NAMALWA (cell line): Measurements from ENCODE around the gene EFCC1.
A peak's percentile ranks its signal among the peaks of the same experiment; 100 is the strongest.

Experiments used
- DNase-seq: peaks from one replicate; pipeline ENCODE4 v3.0.0-alpha.2; 2015; ENCODE audit warnings: low spot score

EFCC1 gene

GRCh38 chr3:128994581-128995546 is 6.2 kb upstream of the EFCC1 start:
- DNase-seq = no peak

- DNase-seq = no peak
Observed at GRCh38 chr3:128995737-128996136, 5.4 kb upstream of the EFCC1 start.

GRCh38 chr3:128996200-128996599 is 4.9 kb upstream of the EFCC1 start:
- DNase-seq = no peak

DNA sequence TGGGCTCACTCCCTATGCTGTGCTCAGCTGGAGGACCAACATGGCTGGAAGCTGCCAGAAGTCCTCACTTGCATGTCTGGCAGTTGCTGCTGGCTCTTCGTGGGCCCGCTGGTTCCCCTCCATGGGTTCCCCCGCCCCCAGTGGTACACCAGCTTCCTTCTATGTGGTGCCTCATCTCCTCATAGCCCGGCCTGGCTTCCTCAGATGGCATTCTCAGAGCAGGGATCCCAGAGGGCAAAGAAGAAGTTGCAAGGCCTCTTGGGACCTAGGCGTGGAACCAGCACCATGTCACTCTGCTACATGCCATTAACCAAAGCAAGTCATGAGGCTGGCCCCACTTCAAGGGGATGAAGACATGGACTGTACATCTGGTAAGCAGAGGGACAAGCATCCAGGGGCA is 4.4 kb upstream of the EFCC1 start:
- DNase-seq = no peak

DNA sequence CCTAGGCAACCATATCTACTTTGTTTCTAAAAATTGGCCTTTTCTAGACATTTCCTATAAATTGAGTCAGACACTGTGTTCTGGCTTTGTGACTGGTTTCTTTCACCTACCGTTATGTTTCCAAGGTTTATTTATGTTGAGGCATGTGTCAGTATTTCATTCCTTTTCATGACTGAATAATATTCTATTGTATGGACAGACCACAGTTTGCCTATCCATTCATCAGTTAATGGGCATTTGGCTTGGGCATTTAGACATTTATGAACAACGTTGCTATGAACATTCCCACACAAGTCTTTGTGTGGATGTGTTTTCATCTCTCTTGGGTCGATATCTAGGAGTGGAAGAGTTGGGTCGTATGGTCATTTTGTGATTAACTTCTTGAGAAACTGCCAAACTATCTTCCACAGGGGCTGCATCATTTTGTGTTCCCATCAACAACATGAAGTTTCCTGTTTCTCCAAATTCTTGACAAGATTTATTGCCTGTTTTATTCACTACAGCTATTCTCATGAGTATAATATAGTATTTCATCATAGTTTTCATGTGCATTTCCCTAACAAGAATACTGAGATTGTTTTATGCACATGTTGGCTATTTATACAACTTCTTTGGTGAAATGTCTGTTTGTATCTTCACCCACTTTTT is 3.5 kb upstream of the EFCC1 start:
- no peak for DNase-seq

- no peak for DNase-seq
Observed at GRCh38 chr3:128998561-128998960, 2.5 kb upstream of the EFCC1 start.

GRCh38 chr3:128999102-128999501 is 2.0 kb upstream of the EFCC1 start:
- no peak for DNase-seq

- no peak for DNase-seq
Observed at GRCh38 chr3:129000742-129001100, 383 bp upstream of the EFCC1 start.

- DNase-seq = no peak
Observed at GRCh38 chr3:129001806-129002572, 885 bp downstream of the EFCC1 start.

GRCh38 chr3:129002573-129003569 is 1.8 kb downstream of the EFCC1 start:
- DNase-seq = no peak

GRCh38 chr3:129003578-129004112 is 2.5 kb downstream of the EFCC1 start:
- no peak for DNase-seq

GRCh38 chr3:129004639-129005295 is 3.7 kb downstream of the EFCC1 start:
- no peak for DNase-seq

- no peak for DNase-seq
Observed at GRCh38 chr3:129005526-129006303, 4.6 kb downstream of the EFCC1 start.

DNA sequence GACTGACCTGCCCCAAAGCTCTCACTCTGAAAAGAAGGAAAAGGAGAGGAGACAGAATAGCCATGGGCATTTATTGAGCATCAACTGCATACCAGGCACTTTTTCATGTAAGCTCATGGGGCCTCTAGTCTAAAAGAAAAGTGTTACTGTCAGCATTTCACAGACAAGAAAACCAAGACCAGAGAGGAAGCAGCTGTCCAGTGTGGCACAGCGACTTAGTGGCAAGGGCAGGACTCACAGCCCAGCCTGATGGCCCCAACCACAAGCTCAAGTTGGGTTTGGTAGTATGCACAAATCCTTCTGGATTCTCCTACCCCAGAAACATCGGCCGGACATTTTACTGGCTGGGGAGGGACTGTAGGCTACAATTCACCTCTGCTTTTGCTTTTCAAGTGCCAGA is 5.8 kb downstream of the EFCC1 start:
- DNase-seq = no peak

DNA sequence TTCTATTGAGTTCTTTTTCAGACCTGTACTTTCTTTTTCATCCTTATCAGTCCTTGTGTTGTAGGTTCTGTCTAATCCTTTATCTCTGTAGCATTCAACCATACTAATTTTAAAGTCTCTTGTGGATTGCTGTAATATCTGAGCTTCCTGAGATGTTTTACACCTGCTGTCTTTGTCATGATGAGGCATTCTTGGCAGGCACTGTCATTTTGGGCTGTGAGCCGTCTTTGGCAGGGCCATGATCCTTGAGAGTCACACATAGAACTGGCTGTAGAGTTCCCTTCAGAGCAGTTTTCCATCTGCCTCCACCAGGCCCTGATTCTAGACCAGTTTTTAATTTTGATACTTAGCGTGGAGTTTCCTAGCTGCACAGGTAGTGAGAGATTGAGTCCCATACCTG is 6.7 kb downstream of the EFCC1 start:
- no peak for DNase-seq

- DNase-seq = no peak
Observed at GRCh38 chr3:129009266-129009665, 8.2 kb downstream of the EFCC1 start.

DNA sequence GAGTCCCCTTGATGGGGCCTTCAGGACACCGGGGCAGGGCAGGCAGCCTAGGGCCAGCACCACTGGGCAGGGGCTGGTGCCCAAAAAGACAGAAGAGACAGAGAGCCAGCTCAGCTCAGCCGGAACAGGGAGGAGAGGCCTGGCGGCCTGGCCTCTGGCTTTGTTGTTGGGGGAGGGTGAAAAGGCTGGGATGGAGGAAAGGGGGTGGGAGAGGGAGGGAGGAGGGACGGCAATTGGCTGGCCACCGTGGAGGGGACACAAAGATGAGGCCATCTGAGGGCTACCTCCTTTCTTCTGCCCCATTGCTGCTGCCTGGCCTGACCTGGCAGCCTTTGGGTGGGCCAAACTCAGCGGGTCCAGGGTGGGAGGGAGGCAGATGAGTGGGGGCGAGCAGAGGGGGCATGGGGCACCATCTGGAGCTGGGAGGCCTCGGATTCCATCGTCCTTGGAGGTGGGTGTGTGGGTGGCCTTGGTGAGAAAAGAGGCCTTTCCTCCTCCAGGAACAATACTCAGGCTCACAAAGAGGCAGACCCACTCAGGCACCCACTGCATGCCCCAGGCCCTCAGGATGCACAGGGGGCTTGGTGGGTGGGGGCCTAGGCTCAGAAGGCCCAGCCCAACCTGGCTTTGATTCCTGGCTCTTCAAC is 9.3 kb downstream of the EFCC1 start:
- no peak for DNase-seq

DNA sequence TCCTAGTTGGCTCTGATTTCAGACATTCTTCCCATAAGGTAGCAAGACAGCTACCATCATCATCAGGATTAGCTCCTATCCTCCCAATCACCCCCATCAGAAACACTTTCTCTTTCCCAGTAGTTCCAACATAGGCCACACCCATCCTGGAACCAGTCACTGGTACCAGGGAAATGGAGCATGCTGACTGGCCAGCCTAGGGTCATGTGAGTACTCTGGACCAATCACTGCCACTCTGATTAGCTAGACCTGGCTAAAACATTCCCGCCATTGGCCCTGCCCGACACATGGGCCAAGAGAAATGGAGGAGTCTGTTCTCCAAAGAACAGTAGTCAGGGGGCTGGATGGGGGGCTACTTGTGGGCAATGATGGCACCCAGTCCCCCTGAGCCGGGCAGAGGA is 12.4 kb downstream of the EFCC1 start:
- peak; percentile 73 for DNase-seq

GRCh38 chr3:129014148-129014547 is 13.0 kb downstream of the EFCC1 start:
- DNase-seq = no peak
